ENCODE data around the gene KLHL26. TPM values are rescaled to one million over a fixed set of nuclear protein-coding genes. Genes with fewer than 3 reads are reported as not detected.
"Not testable (repeated sequence)": the region's sequence is repeated elsewhere in the genome, so short reads cannot be mapped to it uniquely, and the experiment has no call there.

Gene KLHL26
- total RNA-seq, 1 experiment from 2014 or later, result 8.4 TPM

- H2AFZ ChIP-seq (ENCODE audit: low read length), result no peak overlapping the region
- TF ChIP-seq EZH2phosphoT487 (IDR thresholded peaks at IDR 0.05; ENCODE audit: borderline replicate concordance, low read length) (no peak), EZH2 (IDR thresholded peaks at IDR 0.05; ENCODE audit: low read length, unreplicated experiment) (no peak), CTCF (conservative IDR thresholded peaks at IDR 0.05; ENCODE audit: low read depth, low read length) (no peak)
- POLR2A ChIA-PET (ENCODE audit: unreplicated experiment), result no interaction called here
- ATAC-seq (no peak), DNase-seq (no peak)
- H3K9ac ChIP-seq (ENCODE audit: low read length), result no peak overlapping the region
- H3K27me3 ChIP-seq (ENCODE audit: low read length), result no peaks in the 10 kb centered on the region
- H4K20me1 ChIP-seq (ENCODE audit: low read length), result no peaks in the 10 kb centered on the region
- no TSS peak for BruUV-seq (replicated peaks)
- H3K36me3 ChIP-seq (ENCODE audit: low read depth, low read length), result no peaks in the 10 kb centered on the region
- H3K79me2 ChIP-seq (ENCODE audit: low read length), result no peaks in the 10 kb centered on the region
- H3K4me1 ChIP-seq (ENCODE audit: insufficient read depth, low read length), result peaks cover 17% of the 10 kb centered on the region
- CTCF ChIA-PET, result interaction anchor here (0.5 kb wide), 1 partner anchor 352 kb away, joined by 8 read pairs; no protein-coding TSS in a partner anchor
- H3K4me3 ChIP-seq (ENCODE audit: low read length), result no peak overlapping the region
- intact Hi-C loops (cut with micrococcal nuclease), result no loop called here
- H3F3A ChIP-seq (ENCODE audit: low read length, unreplicated experiment), result no peaks in the 10 kb centered on the region
- H3K9me3 ChIP-seq (ENCODE audit: low read length), result no peaks in the 10 kb centered on the region
- H3K27ac ChIP-seq (ENCODE audit: low read length), result no peak overlapping the region
- no peak overlapping the region for H3K4me2 ChIP-seq (ENCODE audit: low read length)
- H3K9me2 ChIP-seq (replicated peaks; ENCODE audit: low read length), result no peaks in the 10 kb centered on the region
These were observed 39.9 kb downstream of the KLHL26 start for GRCh38 chr19:18676692-18677091.

GRCh38 chr19:18677156-18677555 is 40.3 kb downstream of the KLHL26 start:
- H3F3A ChIP-seq (ENCODE audit: low read length, unreplicated experiment), result no peaks in the 10 kb centered on the region
- CTCF ChIA-PET, result interaction anchor here (0.6 kb wide), 1 partner anchor 83 kb away, joined by 3 read pairs; no protein-coding TSS in a partner anchor
- no peaks in the 10 kb centered on the region for H3K9me3 ChIP-seq (ENCODE audit: low read length)
- no peaks in the 10 kb centered on the region for H3K9me2 ChIP-seq (replicated peaks; ENCODE audit: low read length)
- H3K9ac ChIP-seq (ENCODE audit: low read length), result no peak overlapping the region
- no peak for DNase-seq
- peaks cover 17% of the 10 kb centered on the region for H3K4me1 ChIP-seq (ENCODE audit: insufficient read depth, low read length)
- BruUV-seq (replicated peaks), result no TSS peak
- TF ChIP-seq EZH2phosphoT487 (IDR thresholded peaks at IDR 0.05; ENCODE audit: borderline replicate concordance, low read length) (no peak), EZH2 (IDR thresholded peaks at IDR 0.05; ENCODE audit: low read length, unreplicated experiment) (no peak), CTCF (conservative IDR thresholded peaks at IDR 0.05; ENCODE audit: low read depth, low read length) (no peak)
- no peak overlapping the region for H2AFZ ChIP-seq (ENCODE audit: low read length)
- POLR2A ChIA-PET (ENCODE audit: unreplicated experiment), result no interaction called here
- no peaks in the 10 kb centered on the region for H3K27me3 ChIP-seq (ENCODE audit: low read length)
- H3K79me2 ChIP-seq (ENCODE audit: low read length), result no peaks in the 10 kb centered on the region
- intact Hi-C loops (cut with micrococcal nuclease), result no loop called here
- H3K4me3 ChIP-seq (ENCODE audit: low read length), result no peak overlapping the region
- H3K27ac ChIP-seq (ENCODE audit: low read length), result no peak overlapping the region
- no peak for ATAC-seq
- no peaks in the 10 kb centered on the region for H3K36me3 ChIP-seq (ENCODE audit: low read depth, low read length)
- no peaks in the 10 kb centered on the region for H4K20me1 ChIP-seq (ENCODE audit: low read length)
- no peak overlapping the region for H3K4me2 ChIP-seq (ENCODE audit: low read length)

GRCh38 chr19:18680148-18680547 is 43.3 kb downstream of the KLHL26 start:
- ATAC-seq; DNase-seq; H3K9me2 ChIP-seq (replicated peaks; ENCODE audit: low read length); H3F3A ChIP-seq (ENCODE audit: low read length, unreplicated experiment); H3K9me3 ChIP-seq (ENCODE audit: low read length); BruUV-seq (replicated peaks); H4K20me1 ChIP-seq (ENCODE audit: low read length); H3K4me2 ChIP-seq (ENCODE audit: low read length); intact Hi-C loops (cut with micrococcal nuclease); CTCF ChIA-PET; H2AFZ ChIP-seq (ENCODE audit: low read length); H3K4me3 ChIP-seq (ENCODE audit: low read length); H3K27me3 ChIP-seq (ENCODE audit: low read length); POLR2A ChIA-PET (ENCODE audit: unreplicated experiment); H3K27ac ChIP-seq (ENCODE audit: low read length); H3K9ac ChIP-seq (ENCODE audit: low read length); H3K36me3 ChIP-seq (ENCODE audit: low read depth, low read length): not testable (repeated sequence)
- peaks cover 14% of the 10 kb centered on the region for H3K79me2 ChIP-seq (ENCODE audit: low read length)
- H3K4me1 ChIP-seq (ENCODE audit: insufficient read depth, low read length), result peaks cover 30% of the 10 kb centered on the region
